ENCODE measurements around the gene FOLR3. TPM values are rescaled to one million over a fixed set of nuclear protein-coding genes. Genes with fewer than 3 reads are reported as not detected.

The FOLR3 gene
- total RNA-seq, 2 donors from 2014 or later: not detected

GRCh38 chr11:72122607-72123006 lies 12.9 kb upstream of the FOLR3 start:
- Histone ChIP-seq H3K36me3 (replicated peaks in 1 of 2; ENCODE audit: insufficient read depth in 1 of 2, low read depth in 2 of 2) (no peaks in the 10 kb centered on the region), H3K9me3 (no peaks in the 10 kb centered on the region), H3K27me3 (no peaks in the 10 kb centered on the region), H3K4me1 (peaks cover 11% of the 10 kb centered on the region), H3K27ac (no peak overlapping the region), H3K4me3 (no peak overlapping the region)
- WGBS, 2 donors: 78 to 82% methylated on average over 1 of the region's 1 CpG
- intact Hi-C loops (cut with DNase I): no loop called here
- ATAC-seq (no peak), DNase-seq (no peak)
- TF ChIP-seq, protein P1, sequence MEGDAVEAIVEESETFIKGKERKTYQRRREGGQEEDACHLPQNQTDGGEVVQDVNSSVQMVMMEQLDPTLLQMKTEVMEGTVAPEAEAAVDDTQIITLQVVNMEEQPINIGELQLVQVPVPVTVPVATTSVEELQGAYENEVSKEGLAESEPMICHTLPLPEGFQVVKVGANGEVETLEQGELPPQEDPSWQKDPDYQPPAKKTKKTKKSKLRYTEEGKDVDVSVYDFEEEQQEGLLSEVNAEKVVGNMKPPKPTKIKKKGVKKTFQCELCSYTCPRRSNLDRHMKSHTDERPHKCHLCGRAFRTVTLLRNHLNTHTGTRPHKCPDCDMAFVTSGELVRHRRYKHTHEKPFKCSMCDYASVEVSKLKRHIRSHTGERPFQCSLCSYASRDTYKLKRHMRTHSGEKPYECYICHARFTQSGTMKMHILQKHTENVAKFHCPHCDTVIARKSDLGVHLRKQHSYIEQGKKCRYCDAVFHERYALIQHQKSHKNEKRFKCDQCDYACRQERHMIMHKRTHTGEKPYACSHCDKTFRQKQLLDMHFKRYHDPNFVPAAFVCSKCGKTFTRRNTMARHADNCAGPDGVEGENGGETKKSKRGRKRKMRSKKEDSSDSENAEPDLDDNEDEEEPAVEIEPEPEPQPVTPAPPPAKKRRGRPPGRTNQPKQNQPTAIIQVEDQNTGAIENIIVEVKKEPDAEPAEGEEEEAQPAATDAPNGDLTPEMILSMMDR (IDR thresholded peaks at IDR 0.05): no peak
- no peak for TF ChIP-seq POLR2A (IDR thresholded peaks at IDR 0.05)

DNA sequence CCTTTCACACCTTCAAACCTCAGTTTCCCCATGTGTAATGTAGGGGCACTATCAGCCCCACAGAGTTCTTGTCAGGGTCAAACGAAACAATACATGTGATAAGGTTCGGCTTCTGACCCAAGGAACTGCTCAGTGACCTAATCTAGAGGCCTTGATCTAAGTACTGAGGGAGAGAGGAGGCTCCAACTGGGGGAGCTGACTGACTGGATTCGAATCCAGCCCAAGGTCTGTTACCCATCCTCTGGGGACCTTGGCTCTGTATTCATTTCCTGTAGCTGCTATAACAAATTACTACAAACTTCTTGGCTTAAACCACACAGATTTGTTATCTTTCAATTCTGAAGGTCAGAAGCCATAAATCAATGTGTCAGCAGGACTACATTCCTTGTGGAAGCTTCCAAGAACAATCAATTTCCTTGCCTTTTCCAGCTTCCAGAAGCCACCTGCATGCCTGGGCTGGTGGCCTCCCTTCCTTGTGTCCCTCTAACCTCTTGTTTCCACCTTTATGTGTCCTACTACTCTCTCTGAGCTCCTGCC lies 12.3 kb upstream of the FOLR3 start:
- Histone ChIP-seq H3K27ac (no peak overlapping the region), H3K4me1 (peaks cover 8% of the 10 kb centered on the region), H3K27me3 (no peaks in the 10 kb centered on the region), H3K36me3 (replicated peaks in 1 of 2; ENCODE audit: insufficient read depth in 1 of 2, low read depth in 2 of 2) (no peaks in the 10 kb centered on the region), H3K9me3 (no peaks in the 10 kb centered on the region), H3K4me3 (no peak overlapping the region)
- ATAC-seq: peak; percentile 46
- 39 to 42% methylated on average over 3 of the region's 3 CpGs for WGBS, 2 donors
- TF ChIP-seq, protein P1 (IDR thresholded peaks at IDR 0.05): no peak
- no peak for TF ChIP-seq POLR2A (IDR thresholded peaks at IDR 0.05)
- no peak for DNase-seq
- intact Hi-C loops (cut with DNase I): no loop called here

- no peak for DNase-seq
- Histone ChIP-seq H3K9me3 (no peaks in the 10 kb centered on the region), H3K27ac (no peak overlapping the region), H3K4me3 (no peak overlapping the region), H3K36me3 (replicated peaks in 1 of 2; ENCODE audit: insufficient read depth in 1 of 2, low read depth in 2 of 2) (no peaks in the 10 kb centered on the region), H3K4me1 (peaks cover 6% of the 10 kb centered on the region), H3K27me3 (no peaks in the 10 kb centered on the region)
- WGBS, 2 donors: 87 to 100% methylated on average over 1 to 6 of the region's 6 CpGs
- TF ChIP-seq, protein P1 (IDR thresholded peaks at IDR 0.05): no peak
- TF ChIP-seq POLR2A (IDR thresholded peaks at IDR 0.05): no peak
- intact Hi-C loops (cut with DNase I): no loop called here
- peak; percentile 6 for ATAC-seq
Observed at GRCh38 chr11:72124046-72124445, 11.5 kb upstream of the FOLR3 start.

DNA sequence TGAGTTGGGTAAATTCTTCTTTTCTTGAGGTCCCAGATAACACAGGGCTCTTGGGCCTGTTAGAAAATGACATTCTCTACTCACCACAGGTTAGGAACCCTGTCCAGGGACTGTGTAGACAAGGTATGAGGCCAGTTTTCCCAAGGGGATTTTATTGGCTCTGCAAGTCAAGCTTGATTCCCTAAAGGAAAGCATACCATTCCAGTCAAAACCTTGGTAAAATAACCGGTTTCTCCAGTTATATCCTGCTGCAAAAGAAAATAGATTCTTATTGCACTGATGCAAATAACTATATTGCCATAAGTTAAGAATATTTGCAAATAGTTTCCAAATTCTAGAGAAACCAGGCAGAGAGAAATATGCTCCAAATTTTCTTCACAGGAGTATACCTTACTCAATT lies 9.6 kb upstream of the FOLR3 start:
- no peak for DNase-seq
- no peak for TF ChIP-seq POLR2A (IDR thresholded peaks at IDR 0.05)
- TF ChIP-seq, protein P1 (IDR thresholded peaks at IDR 0.05): no peak
- Histone ChIP-seq H3K4me1 (peaks cover 6% of the 10 kb centered on the region), H3K27me3 (no peaks in the 10 kb centered on the region), H3K27ac (no peak overlapping the region), H3K36me3 (replicated peaks in 1 of 2; ENCODE audit: insufficient read depth in 1 of 2, low read depth in 2 of 2) (no peaks in the 10 kb centered on the region), H3K4me3 (no peak overlapping the region), H3K9me3 (no peaks in the 10 kb centered on the region)
- ATAC-seq: no peak
- WGBS, 2 donors: 50 to 77% methylated on average over 1 of the region's 1 CpG
- intact Hi-C loops (cut with DNase I): no loop called here

DNA sequence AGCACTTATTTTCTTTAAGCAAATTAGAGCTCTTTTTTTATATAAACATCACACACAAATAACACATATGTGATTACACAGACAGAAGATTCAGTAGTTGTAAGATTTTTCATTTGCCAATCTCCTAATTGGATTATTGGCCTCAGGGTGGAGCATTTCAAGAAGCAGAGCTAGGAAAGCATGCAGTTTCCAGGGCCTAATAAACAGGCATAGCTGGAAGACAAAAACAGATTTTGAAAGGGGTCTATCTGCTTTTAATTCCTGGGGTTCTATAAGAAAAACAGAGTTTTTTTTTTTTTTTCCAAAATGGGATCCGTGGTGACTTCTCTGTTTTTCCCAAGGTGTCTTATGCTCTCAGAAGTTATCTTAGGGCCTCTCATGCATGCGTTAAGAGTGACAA lies 7.6 kb upstream of the FOLR3 start:
- intact Hi-C loops (cut with DNase I): no loop called here
- Histone ChIP-seq H3K9me3 (no peaks in the 10 kb centered on the region), H3K36me3 (replicated peaks in 1 of 2; ENCODE audit: insufficient read depth in 1 of 2, low read depth in 2 of 2) (no peaks in the 10 kb centered on the region), H3K4me3 (no peak overlapping the region), H3K4me1 (peaks cover 6% of the 10 kb centered on the region), H3K27ac (no peak overlapping the region), H3K27me3 (no peaks in the 10 kb centered on the region)
- ATAC-seq: no peak
- 50 to 58% methylated on average over 2 of the region's 2 CpGs for WGBS, 2 donors
- no peak for DNase-seq
- TF ChIP-seq POLR2A (IDR thresholded peaks at IDR 0.05): no peak
- TF ChIP-seq, protein P1 (IDR thresholded peaks at IDR 0.05): no peak

Data from body of pancreas (tissue), 4 donors.